Tibial nerve (tissue), 4 donors: ENCODE results near the gene FOXO3B. TPM values are rescaled to one million over a fixed set of nuclear protein-coding genes. Genes with fewer than 3 reads are reported as not detected.
A peak's percentile ranks its signal among the peaks of the same experiment; 100 is the strongest.
"Not testable (repeated sequence)": the region's sequence is repeated elsewhere in the genome, so short reads cannot be mapped to it uniquely, and the experiment has no call there.

Experiments used
- DNase-seq, 2 donors: peaks; one replicate each; pipeline ENCODE4 v3.0.0-alpha.2; 2019; ENCODE audit warnings: low spot score in 2 of 2
- H3K27ac ChIP-seq, 4 donors: fragments of 200-600 bp; sonication (generic) in 3 of 4; one replicate each; pipeline ENCODE4 v1.5.1; 2017 to 2019; ENCODE audit warnings: mild to moderate bottlenecking in 1 of 4
- H3K27me3 ChIP-seq, 2 donors: fragments of 200-600 bp; sonication (generic) in 1 of 2; one replicate each; pipeline versions ENCODE4 v1.5.1 to v1.6.0; 2017 to 2019
- H3K36me3 ChIP-seq, 3 donors: fragments of 200-600 bp; sonication (generic); one replicate each; pipeline ENCODE4 v1.5.1; 2018 to 2019
- H3K4me1 ChIP-seq, 4 donors: fragments of 200-600 bp; sonication (generic) in 3 of 4; one replicate each; pipeline ENCODE4 v1.5.1; 2017 to 2019
- H3K4me3 ChIP-seq, 4 donors: fragments of 200-600 bp; sonication (generic) in 3 of 4; one replicate each; pipeline ENCODE4 v1.5.1; 2017 to 2019; ENCODE audit warnings: mild to moderate bottlenecking in 1 of 4, moderate library complexity in 1 of 4
- H3K9me3 ChIP-seq, 4 donors: fragments of 200-600 bp; sonication (generic) in 3 of 4; one replicate each; pipeline ENCODE4 v1.5.1; 2017 to 2019
- WGBS, 2 donors: methylation state at CpG; one replicate each; pipeline ENCODE4 v1.1.5; 2018; 5-methylcytosine and 5-hydroxymethylcytosine counted together
- total RNA-seq, 4 donors: library from RNA; depleted of rRNA; stranded (reverse); fragments of >200 nt; gene quantifications; one replicate each; pipeline ENCODE4 v1.1.0, GENCODE V29; 2016
- TF ChIP-seq, protein P1 (sequence below), 5 experiments: fragments of 200-600 bp in 3 of 5; fragments of 450-650 bp in 2 of 5; sonication (generic) in 3 of 5; IDR thresholded peaks; one replicate each; pipeline ENCODE4 v1.5.1; 2016 to 2019; ENCODE audit warnings: antibody characterized with exemption in 5 of 5, mild to moderate bottlenecking in 3 of 5, moderate library complexity in 2 of 5

Gene FOXO3B
- 10 to 100 TPM; 15.0 to 19.6 (median 18.3) TPM for total RNA-seq

DNA sequence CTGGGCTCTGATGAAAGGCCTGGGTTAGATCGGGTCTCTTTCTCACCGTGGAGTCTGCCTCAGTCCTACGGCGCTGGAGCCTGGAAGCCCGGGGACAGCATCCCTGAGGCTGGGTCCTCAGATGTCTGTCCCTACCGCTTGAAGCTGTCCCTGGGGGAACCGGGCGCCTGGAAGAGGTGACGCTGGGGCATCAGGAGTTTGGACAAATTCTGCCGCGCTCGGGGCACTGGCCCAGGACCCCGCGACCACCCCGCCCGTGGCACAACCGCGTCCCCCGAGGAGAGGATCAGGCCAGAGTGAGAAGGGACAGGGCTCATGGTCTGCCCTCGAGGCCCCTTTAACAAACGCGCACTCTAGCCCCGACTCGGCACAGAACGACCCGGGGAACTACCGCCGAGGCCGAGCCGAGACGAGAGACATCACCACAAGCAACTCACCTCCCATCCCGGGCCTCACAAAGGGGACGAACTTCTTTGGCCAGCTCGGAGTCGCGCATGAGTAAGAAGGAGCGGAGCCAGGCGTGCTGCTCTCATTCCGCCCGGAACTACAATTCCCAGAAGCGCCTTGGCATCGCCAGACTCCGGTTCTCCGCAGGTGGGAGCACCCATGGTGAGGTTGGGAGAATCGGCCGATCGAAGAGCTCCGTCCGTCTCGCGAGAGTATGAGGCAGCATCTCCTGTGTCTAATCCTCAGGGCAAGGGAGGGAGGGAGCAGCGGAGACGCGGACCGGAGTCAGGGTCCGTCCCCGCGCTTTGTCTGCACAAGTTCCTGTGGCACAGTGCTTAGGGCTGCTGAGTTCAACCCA is at the start of gene FOXO3B:
Gene FOXO3B (minus strand): TSS at position 548 of the 805 bp plus-strand sequence. CDS start 663 bp downstream, outside the sequence.
- WGBS, 2 donors: 0% methylated on average over 7 of the region's 58 CpGs; no CpG with 5 or more reads in 1 of the 2 donors
- DNase-seq: peak; percentile 15 to 63
- not testable (repeated sequence) for H3K9me3 ChIP-seq, H3K4me1 ChIP-seq, H3K27me3 ChIP-seq
- Histone ChIP-seq H3K36me3 (peaks cover 0 to 17% (median 0%) of the 10 kb centered on the region in 3 donors), H3K4me3 (peak within 1 kb of the TSS; percentile 38 to 60 (median 48)), H3K27ac (peak within 1 kb of the TSS in 3 of 4 donors; percentile 30 to 67 (median 61))

DNA sequence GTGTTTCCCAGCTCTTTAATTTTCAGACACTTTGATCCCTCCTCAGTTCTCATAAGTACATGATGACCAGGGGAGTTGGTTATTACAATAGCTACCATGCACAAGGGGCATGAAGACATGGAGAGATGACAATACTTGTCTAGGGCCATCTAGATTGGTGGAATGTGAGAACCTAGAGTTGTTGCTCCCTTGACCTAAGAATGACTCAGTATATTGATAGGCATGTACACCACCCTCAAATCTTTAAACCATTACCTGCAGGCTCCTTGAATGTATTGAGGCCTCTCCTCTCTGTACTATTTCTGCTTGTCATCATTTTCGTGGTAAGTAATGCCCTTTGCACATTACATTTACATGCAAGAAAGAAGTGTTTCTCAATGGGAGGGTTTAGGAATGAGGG is 41.4 kb upstream of the FOXO3B start:
- not testable (repeated sequence) for DNase-seq, H3K4me3 ChIP-seq, H3K4me1 ChIP-seq, H3K27ac ChIP-seq, H3K27me3 ChIP-seq, H3K36me3 ChIP-seq, H3K9me3 ChIP-seq
- WGBS, 2 donors: 83 to 85% methylated on average over 1 of the region's 1 CpG

DNA sequence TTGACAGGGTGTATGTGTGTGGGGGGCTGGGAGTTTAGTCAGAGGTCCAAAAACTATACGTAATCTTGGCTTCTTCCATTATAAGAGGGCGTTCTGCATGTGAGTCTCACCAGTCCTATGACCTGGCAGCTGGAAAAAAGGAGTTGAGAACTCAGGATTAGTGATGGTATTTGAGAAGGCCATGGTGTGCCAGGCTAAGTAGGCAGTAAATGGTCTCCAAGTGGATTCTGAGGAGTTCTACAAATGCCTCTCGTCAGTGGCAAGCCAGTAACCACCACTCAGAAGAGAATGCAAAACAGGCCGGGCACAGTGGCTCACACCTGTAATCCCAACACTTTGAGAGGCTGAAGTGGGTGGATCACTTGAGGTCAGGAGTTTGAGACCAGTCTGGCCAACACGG is 40.5 kb upstream of the FOXO3B start:
- 73 to 79% methylated on average over 3 to 4 of the region's 5 CpGs for WGBS, 2 donors
- H3K4me3 ChIP-seq, DNase-seq, H3K27me3 ChIP-seq, H3K9me3 ChIP-seq, H3K4me1 ChIP-seq, H3K36me3 ChIP-seq, H3K27ac ChIP-seq: not testable (repeated sequence)

DNA sequence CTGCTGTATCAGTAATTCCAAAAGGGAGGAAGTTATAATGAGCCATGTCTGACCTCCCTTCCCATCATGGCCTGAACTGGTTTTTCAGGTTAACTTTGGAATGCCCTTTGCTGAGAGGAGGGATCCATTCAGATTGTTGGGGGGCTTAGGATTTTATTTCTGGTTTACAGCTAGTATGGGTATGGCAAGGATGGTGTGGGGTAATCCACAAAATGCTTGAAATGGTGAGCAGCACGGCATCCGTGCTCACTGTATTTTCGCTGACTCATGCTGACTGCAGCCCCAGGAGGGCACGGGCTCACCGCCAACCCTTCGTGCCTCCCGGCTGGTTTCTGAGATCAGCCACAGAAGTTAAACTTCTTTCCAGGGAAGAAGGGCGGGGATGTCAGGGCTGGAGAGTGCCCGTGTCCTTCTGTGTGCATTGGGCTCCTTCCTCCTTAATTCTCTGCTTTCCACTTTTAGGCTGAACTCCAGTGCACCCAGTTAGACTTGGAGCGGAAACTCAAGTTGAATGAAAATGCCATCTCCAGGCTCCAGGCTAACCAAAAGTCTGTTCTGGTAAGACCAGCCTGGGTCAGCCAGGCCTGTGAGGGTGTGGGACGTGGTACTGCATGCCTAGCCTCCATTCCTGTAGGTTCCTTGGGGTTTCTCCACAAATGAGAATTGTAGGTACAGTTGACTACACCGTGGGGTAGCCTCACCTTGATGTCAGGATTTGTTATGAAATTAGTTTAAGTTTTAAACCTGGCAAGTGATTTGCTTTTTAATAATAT is 39.8 kb upstream of the FOXO3B start:
- not testable (repeated sequence) for H3K36me3 ChIP-seq

DNA sequence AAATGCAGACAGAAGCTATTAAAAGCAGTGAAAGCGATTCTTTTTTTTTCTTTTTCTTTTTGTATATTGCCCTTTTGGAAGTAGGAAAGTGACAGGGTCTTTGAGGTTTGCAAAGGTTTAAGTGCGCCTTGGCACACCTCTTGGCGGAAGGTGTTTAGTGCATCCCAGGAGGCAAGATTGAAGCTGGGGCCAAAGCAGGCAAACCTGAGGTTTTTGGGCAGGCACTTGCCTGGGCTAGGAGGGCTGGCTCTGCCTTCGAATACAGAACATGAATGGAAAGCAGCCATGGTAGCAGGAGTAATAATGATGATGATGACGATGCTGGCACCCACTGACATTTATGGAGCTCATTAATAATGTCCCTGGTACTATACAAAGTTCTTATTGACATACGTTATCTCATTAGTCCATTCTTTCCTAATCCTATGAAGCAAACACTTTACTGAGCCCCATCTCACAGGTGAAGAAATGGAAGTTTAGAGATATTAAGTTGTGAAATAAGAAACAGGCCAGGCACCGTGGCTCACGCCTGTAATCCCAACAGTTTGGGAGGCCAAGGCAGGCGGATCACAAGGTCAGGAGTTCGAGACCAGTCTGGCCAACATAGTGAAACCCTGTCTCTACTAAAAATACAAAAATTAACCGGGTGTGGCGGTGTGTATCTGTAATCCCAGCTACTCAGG is 37.5 kb upstream of the FOXO3B start:
- not testable (repeated sequence) for H3K4me3 ChIP-seq, DNase-seq, H3K27me3 ChIP-seq, H3K36me3 ChIP-seq, H3K27ac ChIP-seq, H3K4me1 ChIP-seq, H3K9me3 ChIP-seq
- WGBS, 2 donors: 73 to 74% methylated on average over 12 of the region's 12 CpGs

More for the DNA sequence above, 39.8 kb upstream of the FOXO3B start:
- not testable (repeated sequence) for H3K9me3 ChIP-seq, H3K27me3 ChIP-seq, H3K4me3 ChIP-seq, DNase-seq, H3K27ac ChIP-seq, H3K4me1 ChIP-seq
- 100% methylated on average over 1 of the region's 12 CpGs for WGBS, 2 donors

DNA sequence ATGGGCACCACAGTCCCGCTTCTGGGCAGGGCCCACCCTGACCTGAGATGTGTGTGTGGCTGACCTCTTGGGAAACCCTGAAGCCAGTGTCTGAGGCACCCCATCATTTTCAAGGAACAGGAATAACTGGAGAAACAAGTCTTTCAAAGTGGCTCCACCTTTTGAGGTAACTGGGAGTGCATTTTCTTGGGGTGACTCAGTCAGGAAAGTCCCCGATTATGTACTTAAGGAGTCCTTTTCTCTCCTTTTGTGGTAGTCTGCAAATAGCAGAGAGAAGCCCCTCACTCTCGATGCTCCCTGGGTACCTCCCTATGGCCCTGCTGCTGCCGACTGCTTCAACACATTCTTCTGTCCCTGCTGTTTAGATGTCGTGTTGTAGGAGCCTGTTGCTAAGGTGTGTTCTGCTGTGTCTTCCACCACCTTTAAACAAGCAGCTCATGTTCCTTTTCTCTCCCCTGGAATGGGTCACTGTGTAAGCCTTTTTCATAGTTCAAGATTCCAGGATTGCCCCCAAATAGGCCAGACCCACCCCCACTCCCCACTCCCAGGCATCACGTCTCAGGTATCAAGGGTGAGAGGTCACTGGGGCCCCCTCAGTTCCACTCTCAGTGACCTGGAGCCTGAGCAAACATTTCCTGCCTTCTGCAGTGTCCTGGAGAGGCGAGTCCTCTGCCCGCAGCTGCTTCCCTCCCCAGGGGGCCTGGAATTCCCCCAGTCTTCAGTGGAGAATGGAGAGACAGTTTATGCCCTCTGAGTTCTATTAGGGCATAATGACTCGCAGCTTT is 36.7 kb upstream of the FOXO3B start:
- not testable (repeated sequence) for H3K27ac ChIP-seq, DNase-seq, H3K27me3 ChIP-seq, H3K4me3 ChIP-seq, H3K4me1 ChIP-seq, H3K9me3 ChIP-seq, H3K36me3 ChIP-seq
- 42 to 48% methylated on average over 7 to 8 of the region's 9 CpGs for WGBS, 2 donors

DNA sequence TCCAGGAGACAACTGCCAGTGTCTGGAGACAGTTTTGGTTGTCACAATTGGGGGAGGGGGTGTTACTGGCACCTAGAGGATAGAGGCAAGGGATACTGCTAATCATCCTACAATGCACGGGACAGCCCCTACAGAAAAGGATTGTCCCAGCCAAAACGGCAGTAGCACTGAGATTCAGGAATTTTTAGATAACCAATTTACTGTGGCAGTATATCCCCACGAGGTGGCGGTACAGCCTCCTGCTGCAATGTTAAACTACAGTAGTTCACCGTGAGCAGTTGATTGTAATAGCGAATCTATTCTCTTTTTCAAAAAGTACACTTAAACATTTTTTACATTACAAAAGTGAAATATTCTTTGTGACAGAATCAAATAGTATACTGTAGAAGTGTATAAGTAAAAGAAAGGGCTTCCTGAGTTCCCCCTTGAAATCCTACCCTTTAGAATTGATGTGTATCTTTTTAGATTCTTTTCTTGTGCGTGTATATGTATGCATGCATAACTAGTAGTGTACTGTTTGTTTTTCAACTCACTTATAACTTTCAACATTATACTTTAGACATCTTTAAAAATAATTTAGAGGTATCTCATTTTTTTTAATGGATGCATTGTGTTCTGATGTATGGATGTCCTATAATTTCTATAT is 30.4 kb upstream of the FOXO3B start:
- not testable (repeated sequence) for H3K9me3 ChIP-seq, H3K4me3 ChIP-seq

DNA sequence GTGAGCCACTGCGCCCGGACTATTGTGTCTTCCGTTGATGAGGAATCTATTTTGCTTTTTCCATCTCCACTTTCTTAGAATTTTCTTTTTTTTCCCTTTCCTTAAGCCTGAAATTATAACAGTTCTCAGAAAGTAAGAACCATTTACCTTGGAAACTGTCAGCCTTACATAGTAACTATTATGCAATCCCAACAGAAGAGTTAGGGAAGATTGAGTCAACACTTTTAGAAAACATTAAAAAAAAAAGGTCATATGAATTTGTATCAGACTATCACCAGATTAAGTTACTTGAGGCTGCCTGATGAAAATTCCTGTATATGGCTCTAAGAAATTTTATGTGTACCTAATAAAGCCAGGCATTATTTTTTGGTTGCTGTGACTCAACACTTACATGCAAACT is 26.1 kb upstream of the FOXO3B start:
- H3K27ac ChIP-seq, H3K36me3 ChIP-seq, H3K4me3 ChIP-seq, H3K27me3 ChIP-seq, H3K4me1 ChIP-seq, H3K9me3 ChIP-seq, DNase-seq: not testable (repeated sequence)
- 92 to 93% methylated on average over 3 of the region's 3 CpGs for WGBS, 2 donors

More for the DNA sequence above, 30.4 kb upstream of the FOXO3B start:
- 10 to 11% methylated on average over 6 to 7 of the region's 7 CpGs for WGBS, 2 donors
- not testable (repeated sequence) for H3K27me3 ChIP-seq, H3K4me1 ChIP-seq, H3K27ac ChIP-seq, H3K36me3 ChIP-seq
- peak; percentile 42 to 80 for DNase-seq
- TF ChIP-seq, protein P1, sequence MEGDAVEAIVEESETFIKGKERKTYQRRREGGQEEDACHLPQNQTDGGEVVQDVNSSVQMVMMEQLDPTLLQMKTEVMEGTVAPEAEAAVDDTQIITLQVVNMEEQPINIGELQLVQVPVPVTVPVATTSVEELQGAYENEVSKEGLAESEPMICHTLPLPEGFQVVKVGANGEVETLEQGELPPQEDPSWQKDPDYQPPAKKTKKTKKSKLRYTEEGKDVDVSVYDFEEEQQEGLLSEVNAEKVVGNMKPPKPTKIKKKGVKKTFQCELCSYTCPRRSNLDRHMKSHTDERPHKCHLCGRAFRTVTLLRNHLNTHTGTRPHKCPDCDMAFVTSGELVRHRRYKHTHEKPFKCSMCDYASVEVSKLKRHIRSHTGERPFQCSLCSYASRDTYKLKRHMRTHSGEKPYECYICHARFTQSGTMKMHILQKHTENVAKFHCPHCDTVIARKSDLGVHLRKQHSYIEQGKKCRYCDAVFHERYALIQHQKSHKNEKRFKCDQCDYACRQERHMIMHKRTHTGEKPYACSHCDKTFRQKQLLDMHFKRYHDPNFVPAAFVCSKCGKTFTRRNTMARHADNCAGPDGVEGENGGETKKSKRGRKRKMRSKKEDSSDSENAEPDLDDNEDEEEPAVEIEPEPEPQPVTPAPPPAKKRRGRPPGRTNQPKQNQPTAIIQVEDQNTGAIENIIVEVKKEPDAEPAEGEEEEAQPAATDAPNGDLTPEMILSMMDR (IDR thresholded peaks at IDR 0.05): peak; percentile 24 to 52 (median 39)

DNA sequence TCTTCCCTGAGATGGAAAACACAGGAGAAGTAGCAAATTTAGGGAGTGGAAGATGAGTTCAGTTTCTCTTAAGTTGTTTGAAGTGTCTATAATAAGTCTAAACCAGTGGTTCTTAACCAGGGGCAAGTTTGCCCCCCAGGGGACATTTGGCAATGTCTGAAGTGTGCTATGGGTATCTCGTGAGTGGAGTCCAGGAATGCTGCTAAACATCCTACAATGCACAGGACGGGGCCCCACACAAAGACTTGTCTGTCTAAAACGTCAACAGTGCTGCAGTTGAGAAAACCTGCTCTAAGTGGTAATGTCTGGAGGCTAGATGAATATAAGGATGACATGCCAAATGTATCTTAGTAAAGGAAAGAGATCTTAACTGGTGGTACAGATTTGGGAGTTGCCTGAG is 23.8 kb upstream of the FOXO3B start:
- H3K36me3 ChIP-seq, H3K27ac ChIP-seq, H3K9me3 ChIP-seq, H3K4me3 ChIP-seq, H3K4me1 ChIP-seq, H3K27me3 ChIP-seq, DNase-seq: not testable (repeated sequence)
- 52 to 68% methylated on average over 3 of the region's 3 CpGs for WGBS, 2 donors
